NCI-H748 treated with DMSO at 0.1 percent for 48 hours (cell line): Measurements from ENCODE around the gene KDM4C.
"Not testable (repeated sequence)": the region's sequence is repeated elsewhere in the genome, so short reads cannot be mapped to it uniquely, and the experiment has no call there.

Source experiments
- DNase-seq: peaks from one replicate; lab custom pipeline; 2025; lab: John Stamatoyannopoulos, UW

KDM4C gene

DNA sequence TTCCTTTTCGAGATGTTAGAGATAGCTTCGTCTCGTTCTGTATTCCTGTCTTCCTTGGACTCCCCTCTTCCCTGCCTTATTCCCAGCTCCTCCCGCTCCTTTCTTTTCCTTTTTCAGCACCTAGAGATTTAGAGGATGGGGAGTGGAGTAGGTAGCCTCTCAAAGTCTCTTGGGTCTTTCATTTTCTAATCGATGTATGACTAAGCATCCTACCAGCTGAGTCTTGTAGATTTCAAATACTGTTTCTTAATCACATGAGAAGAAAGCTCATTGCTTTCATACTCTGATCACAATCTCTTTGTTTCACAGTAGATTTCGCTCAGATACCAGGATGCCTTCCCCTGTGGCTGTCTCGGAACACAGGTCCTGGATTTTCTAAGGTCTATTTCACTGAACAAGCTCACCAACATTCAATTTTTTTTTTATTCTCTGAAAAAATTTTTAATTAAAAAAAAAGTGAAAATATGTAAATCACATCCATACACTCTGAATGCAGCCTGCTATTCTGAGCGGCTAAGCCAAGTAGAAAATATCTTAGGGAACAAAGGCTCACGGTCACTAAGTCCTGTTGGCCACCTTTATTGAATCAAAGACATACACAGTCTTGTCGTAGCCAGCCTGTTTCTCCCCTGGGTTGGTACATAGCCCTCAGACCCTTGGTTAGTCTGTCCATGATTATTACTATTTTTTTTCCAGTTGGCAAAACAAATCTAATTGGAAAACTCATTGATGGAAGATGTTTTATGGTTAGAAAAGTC lies 413.8 kb downstream of the KDM4C start:
- no peak for DNase-seq

DNA sequence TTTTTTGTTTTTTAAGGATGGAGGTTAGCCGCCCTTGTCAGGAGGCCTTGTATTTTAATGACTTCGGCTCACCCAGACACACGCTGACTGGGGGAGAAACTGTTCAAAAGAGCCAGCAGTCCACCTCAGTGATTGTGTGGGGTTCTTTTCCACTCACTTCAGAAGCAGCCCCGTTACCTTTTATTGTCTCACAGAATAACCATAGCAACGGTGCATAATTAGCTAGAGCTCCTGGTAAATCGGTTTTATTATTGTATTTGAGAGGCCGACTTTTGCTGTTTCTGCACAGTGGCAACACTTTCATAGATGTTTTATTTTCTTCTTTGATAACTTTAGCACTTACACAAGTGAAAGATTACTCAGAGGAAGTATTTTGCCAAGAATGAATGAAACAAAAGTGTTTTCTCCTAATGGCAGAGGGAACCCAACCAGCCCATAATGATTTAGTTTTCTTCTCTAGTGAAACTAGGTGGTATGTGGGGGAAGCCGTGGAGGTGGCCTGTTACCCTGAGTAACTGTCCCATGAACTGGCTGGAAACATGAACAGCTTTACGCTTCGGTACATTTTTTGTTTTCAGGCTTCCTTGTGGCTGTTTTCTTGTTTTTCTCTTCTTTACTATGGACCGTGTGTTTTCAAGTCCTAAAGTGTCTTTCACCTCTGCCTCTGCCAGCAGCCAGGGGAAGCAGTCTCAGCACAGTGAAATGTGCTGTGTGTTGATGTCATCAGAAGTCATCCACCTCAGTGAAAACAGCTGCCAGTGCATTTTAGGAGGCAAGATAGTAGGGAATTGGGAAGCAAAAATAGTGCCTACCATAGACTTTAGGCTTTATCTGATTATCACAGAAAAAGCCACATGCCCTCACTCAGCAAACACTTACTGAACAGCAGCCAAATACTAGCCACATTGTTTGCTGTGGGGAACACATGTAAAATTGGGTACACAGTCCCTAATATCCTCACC lies 414.7 kb downstream of the KDM4C start:
- no peak for DNase-seq

DNA sequence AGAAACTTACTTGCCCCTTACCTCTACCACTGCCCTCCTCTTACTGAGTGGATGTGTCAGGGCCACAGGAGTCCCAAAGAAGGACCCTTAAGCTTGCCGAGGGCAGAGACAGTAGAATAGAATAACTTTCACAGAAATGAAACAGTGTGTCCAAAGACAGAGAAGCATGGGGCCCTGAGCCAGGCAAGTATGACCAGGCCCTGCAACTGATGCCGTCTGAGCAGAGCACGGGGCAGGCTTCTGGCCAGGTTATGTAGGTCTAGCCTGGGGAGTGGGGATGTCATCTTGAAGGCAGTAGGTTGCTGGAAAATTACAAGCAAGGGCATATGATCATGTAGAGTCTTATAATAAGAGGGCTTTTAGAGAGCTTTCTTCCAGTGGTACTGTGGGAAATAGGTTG lies 415.4 kb downstream of the KDM4C start:
- DNase-seq: no peak

DNA sequence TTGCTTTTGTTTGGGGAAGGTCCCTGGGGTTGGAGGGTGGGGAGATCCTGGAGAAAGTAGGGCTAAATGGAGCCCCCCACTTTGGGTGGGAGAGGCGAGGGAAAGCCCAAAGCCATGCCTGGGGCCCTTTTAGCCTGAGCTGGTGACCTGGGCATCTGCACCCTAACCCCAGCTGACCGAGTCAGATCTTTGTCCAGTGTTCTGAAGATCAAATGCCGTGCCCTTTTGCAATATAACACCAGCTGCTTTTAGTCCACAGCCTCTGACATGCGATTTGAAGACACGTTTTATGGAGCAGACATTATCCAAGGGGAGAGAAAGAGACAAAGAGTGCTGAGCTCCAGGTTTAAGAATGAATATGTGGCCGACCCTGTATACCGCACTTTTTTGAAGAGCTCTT lies 416.5 kb downstream of the KDM4C start:
- no peak for DNase-seq

DNA sequence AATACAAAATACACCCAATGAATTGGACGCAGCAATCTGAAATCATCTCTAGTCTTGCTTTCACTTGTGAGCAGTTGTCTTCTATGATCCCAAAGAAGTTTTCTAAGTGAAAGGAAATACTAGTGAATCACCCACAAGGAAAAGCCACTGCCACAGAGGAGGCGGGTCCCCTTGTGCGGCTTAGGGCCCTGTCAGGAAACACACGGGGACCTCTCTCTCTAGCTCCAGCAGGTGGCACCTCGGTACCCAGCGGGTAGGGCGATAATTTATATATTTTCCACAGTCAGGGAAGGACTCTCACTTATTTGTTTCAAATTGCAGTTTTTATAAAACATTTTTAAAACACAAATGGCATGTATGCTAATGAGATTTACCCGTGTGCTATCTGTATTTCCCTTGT lies 417.1 kb downstream of the KDM4C start:
- DNase-seq: no peak

DNA sequence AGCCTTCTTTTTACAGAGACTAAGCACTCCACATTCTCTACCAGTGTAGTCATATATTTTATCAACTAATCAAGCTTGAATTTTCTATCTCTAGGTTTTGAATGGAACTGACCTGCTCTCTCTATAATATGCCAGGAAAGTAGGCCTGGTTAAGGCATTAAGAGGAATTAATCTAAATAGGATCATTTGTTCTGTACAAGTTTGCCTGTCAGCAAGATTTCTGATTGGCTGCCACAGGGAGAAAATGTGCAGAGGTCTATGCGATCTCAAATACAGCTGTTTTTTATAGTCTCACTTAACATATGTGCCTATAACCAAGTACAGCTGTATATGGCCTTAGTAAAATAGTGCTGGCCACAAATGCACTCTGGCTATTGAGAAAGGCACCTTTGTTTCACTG lies 418.8 kb downstream of the KDM4C start:
- no peak for DNase-seq

DNA sequence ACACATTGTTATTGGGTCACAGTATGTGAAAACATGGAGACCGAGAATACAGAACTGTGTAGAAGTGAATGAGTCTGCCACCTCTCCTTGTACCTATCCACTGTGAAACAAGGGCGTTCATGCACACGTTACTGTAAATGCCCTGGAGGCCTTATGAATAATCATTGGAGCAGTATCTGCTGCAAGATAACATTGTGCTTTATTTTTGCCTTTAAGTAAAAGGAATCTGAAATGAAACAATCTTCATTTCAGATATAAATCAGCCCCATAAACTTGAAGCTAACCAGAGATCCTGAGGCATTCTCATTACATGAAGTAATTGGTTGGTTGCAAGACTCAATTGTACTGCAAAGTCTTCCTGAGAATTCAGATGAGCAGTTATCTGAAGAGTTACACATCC lies 419.6 kb downstream of the KDM4C start:
- DNase-seq: no peak

DNA sequence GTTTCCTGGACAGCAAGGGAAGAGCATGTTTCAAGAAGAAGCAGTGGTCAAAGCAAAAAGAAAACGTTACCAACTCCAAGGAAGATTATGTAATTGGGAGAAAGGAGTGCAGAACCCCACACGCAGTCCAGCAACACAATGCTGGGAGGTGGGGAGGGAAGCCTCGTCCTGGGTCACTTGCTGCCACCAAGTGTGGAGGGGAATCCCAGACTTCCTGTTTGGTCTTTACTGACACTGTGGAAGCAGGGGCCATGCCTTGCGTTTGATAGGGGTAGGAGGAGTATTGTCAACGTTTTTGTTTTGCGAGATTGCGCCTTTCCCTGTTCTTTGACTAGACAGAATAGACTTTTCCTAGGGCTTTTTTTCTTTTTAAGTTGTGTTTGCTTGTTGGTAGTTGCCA lies 421.0 kb downstream of the KDM4C start:
- no peak for DNase-seq

DNA sequence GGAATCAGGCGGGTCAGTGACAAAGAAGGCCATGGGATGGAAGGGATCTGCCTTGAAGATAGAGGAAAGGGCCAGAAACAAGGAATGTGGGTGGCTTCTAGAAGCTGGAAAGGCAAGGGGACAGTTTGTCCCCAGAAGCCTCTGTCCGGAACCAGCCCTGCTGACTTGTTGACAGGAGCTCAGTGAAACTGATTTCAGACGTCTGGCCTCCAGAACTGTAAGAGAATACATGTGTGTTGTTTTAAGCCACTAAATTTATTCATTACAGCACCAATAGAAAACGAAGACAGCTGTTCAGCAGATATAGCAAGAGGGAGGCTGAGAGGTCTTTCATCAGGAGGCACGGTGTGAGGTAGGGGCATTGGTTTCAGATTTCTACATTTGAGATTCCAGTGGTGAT lies 422.5 kb downstream of the KDM4C start:
- DNase-seq: no peak

DNA sequence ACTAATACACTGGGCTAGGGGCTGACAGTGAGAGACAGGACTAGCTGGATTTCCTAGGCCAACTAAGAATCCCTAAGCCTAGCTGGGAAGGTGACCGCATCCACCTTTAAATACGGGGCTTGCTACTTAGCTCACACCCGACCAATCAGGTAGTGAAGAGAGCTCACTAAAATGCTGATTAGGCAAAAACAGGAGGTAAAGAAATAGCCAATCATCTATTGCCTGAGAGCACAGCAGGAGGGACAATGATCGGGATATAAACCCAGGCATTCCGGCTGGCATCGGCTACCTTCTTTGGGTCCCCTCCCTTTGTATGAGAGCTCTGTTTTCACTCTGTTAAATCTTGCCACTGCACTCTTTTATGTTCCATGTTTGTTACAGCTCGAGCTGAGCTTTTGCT lies 425.4 kb downstream of the KDM4C start:
- not testable (repeated sequence) for DNase-seq

DNA sequence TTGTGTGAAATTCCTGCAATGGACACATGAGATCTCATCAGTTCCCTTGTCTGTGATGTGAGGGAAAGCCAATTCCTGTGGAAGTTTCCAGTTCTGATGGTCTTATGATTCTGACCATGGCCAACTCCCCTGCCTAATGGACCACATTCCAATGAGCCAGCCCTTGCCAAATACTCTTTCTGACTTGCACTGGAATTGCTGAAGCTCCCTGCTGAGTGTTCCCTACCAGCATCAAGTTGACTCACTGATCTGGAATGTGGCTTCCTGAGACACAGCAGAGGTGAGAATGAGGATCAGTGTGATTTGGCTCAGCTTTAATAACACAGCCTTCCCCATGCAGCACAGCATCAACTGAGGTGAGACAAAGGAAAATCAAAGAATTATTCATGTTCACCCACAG lies 427.8 kb downstream of the KDM4C start:
- no peak for DNase-seq

DNA sequence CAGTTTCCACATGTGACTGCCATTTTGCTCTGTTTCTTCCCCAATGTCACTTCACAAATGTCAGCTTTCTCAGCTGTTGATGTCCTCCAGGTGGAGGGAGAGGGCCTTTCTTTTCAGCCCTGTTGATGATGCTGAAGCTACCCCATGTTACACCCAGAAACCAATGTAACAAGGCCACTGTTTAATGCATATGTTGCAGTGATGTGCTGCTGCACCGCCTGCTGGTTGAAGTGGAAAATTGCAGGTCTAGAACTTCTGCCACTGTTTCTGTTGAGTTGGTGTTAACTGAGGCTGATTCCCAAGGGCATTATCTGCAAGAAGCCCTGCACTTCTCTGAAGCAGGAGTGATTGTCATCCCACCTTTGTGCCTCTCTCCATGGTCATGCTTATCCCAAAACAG lies 428.4 kb downstream of the KDM4C start:
- DNase-seq: no peak

DNA sequence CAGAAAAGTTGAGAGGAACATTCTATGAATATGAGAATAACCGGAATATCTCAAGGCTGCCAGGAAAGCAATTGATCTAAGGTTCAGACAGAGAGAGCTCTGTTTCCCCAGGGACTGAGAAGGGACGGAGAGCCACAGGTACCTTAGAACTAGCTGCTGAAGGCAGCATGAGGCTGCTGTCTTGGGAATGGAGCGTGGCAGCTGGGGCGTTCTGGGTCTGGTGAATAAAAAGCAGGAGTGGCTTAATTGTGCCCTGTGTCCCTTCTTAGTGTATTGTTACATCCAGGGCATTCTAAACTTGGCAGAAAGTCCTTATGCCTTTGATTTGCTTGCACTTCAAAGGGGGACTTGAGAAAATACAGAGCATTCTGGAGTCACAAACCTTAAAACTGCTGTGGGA lies 434.5 kb downstream of the KDM4C start:
- no peak for DNase-seq

DNA sequence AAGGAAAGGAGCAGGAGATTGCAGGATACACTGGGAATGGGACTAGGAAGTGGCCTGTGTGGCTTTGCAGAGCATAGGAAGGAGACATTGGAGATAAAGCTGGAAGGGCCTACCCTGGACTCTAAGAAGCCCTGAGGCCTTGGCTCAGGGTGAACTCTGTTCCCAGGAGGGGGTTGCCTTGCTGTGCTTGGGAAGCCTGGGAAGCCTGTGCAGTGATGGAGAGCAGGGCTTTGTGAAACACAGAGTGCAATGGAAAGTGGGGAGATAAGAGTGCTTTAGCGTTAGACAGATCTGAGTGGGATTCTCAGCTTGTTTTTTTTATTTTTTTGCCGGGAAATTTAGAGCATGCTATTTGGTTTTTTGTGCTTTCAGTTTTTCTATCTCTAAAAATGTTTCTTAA lies 437.8 kb downstream of the KDM4C start:
- no peak for DNase-seq

DNA sequence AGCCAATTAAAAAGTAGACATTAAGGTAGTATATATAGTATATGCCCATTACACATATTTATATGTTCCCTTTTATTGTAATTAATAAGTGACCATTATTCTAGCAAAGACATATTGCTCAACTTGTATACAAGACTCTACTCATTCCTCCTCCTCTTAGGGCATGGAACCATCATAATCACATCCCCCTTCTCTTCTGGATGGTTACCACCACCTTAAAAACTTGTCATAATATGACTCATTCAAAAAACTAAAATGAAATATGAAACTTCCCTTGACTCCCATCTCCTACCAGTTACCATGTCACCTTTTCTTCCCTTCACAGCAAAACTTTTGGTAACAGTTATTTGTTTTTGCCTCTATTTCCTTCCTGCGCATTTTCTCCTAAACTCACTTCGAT lies 438.7 kb downstream of the KDM4C start:
- DNase-seq: no peak

DNA sequence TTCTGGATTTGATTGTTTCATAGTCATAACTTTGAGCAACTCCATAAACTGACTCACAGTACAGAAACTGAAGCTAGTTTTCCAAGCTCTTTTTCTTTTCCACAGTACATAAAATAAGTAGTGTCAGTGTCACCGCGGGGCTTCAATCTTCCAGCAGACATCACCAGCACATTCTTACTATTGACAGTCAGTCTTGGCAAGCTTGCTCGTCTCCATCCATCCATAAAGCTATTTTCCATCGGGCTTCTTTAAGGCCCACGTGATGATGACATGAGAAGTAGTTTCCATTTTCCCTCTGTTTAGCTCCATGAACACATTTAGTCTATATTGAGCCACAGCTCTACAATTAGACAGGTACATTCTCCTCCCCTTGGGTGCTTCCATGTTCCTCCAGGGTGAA lies 443.4 kb downstream of the KDM4C start:
- DNase-seq: no peak

DNA sequence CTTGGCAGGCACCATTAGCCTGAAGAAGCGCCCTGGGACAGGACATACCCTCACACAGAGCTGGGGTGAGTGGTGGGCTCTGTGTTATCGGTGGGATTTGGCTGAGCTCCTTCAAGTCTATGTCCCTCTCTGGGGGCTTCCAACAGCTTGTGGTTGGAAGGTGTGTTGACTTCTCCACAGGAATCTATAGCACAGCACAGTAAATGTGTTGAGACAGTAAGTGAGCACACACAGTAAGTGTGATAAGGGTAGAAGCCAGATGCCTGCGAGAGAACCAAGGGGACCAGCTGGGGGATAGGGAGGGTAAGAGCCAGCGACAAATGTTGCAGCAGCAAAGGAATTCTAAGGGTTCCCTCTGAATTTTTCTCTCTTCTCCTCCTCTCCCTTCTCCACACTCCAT lies 448.0 kb downstream of the KDM4C start:
- DNase-seq: no peak

DNA sequence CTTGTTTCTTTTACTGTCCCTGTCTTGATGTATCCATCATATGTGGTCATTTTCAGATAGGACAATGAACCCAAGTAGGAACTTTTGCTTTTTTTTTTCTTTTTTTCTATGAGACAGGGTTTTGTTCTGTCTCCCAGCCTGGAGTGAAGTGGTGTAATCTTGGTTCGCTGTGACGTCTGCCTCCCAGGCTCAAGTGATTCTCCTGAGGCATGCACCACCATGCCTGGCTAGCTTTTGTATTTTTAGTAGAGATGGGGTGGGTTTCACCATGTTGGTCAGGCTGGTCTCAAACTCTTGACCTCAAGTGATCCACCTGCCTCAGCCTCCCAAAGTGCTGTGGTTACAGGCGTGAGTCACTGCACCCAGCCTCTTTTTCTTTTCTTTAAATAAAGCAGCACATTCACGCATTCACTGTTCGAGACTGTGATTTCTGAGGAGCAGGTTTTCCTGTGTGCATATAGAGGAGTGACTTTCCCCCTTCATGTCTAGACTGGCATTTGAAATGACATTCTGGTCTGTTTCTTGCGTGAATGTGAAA lies 448.5 kb downstream of the KDM4C start:
- DNase-seq: no peak

DNA sequence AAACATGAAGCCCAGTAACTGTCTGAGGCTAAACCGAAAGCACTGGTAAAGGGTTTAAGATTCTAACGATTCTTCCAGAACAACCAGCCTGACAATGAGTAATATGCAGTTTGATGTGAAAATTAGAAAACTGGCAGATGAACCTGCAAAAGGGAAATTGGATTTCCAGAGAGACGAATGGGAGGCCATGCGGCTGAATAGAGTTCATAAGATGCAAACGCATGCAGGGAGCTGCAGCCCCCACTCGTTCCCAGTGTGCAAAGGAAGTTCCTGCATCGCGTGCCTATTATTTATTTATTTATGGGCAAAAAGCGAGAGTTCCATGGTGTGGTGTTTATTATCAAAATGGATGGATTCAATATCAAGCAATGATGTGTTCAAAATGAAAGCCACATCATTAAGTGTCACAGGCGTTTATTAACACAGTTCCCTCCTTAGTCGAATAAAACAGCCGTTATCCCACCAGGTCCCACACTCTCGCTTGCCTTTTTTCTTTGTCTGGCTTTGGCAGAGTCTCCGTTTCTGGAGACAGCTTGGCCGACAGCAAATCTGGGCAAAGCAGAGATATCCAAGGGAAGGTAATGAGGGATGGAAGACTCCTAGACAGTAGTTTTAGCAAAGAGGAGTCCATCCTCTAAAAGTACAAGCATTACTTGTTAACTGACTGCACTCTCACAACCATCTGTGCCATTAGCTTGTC lies 451.4 kb downstream of the KDM4C start:
- no peak for DNase-seq

DNA sequence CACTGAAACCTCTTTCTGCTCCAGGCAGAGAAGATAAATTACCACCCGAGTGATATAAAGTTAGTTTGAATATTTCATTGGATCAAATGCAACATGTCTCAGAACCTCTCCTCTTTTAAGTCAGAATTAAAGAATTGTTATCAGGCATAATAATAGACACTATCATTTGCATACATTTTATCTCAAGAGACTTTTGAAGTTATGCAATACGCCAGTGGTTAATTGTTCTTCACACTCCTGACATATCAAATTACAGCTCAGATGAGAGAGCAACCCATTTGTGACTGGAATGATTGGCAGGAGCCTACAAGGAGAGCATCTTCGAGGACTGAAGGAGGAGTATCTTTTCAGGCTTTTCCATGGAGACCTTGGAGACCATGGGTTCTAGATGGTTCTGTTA lies 452.2 kb downstream of the KDM4C start:
- DNase-seq: no peak

DNA sequence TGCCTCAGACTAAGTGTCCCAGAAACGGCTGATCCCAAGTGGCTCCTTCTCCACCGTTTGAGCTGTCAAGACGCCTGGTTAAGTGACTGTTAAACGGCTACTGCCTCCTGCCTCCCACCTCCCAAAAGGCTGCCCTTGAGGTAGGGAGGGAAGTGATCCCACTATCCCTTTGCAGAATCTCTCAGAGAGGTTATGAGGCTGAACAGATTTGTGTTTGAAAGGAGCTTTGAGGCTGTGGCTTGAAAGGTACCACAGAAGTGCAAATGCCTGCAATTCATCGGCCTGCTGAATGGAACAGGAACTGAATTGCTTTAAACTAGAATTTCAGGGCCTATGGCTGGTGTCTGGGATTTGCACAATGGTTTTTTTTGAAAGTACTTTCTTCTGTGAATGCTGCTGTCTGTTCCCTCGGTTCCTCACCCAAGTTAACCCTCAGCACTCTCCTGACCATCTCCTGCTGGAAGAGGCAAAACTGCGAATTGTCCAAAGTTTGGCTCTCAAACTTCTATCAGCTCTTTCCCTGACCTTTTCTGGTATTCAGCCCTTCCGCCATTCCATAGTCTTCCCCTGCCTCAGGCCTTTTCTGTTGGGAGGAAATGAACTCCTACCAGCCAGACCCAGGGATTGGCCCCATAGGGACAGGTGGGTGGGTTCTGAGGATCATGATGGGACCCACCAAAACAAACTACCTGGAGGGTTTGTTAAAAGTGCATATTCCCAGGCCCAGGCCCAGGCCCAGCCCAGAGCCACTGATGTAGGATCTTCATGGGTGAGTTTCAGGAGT lies 453.3 kb downstream of the KDM4C start:
- no peak for DNase-seq

DNA sequence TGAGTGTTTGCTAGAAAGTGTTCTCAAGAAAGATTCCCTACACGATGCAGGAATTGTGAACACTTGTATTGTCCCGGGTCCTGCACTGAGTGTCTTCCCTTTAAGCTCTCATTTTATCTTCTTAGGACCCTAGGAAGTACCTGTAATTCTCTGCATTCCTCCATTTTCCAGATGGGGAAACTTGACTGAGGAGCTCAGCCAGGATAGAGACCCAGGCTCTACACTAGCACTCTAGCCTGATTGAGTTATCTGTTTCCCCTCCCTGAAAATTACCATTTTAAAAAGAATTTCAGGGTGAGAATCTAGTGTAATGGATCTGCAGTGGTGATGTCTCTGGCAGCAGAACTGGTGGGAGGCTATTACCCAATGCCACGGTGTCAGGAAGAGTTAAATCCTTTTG lies 453.9 kb downstream of the KDM4C start:
- DNase-seq: no peak
